Ovary (tissue), 9 donors: ENCODE data around the gene SLC22A23. TPM values are rescaled to one million over a fixed set of nuclear protein-coding genes. Genes with fewer than 3 reads are reported as not detected.
A peak's percentile ranks its signal among the peaks of the same experiment; 100 is the strongest.

Source experiments
- DNase-seq, 5 donors: peaks; one replicate each; pipeline ENCODE4 v3.0.0-alpha.2; 2019 to 2020
- H3K27ac ChIP-seq, 2 donors: fragments of 200-600 bp; one replicate each; pipeline versions ENCODE4 v1.5.1 to v1.8.0; 2019 to 2022
- H3K27me3 ChIP-seq: fragments of 200-600 bp; one replicate; pipeline ENCODE4 v1.8.0; 2022
- H3K36me3 ChIP-seq: fragments of 200-600 bp; sonication (generic); one replicate; pipeline ENCODE4 v1.5.1; 2019
- H3K4me1 ChIP-seq: one replicate; pipeline ENCODE4 v1.8.1; 2013; ENCODE audit warnings: mild to moderate bottlenecking, moderate library complexity; ENCODE audit not compliant: insufficient read depth
- H3K4me3 ChIP-seq: fragments of 200-600 bp; sonication (generic); one replicate; pipeline ENCODE4 v1.5.1; 2017
- H3K9me3 ChIP-seq, 2 donors: fragments of 200-600 bp in 1 of 2; sonication (generic) in 1 of 2; one replicate each; pipeline versions ENCODE4 v1.5.1 to v1.8.1; 2013 to 2019; ENCODE audit warnings: mild to moderate bottlenecking in 1 of 2, moderate library complexity in 1 of 2
- CTCF ChIP-seq, 3 donors: fragments of 450-650 bp in 2 of 3; fragments of 200-600 bp in 1 of 3; IDR thresholded peaks; one replicate each; pipeline versions ENCODE4 v1.5.1 to v1.8.0; 2016 to 2022; ENCODE audit warnings: antibody characterized with exemption in 3 of 3, mild to moderate bottlenecking in 1 of 3
- EP300 ChIP-seq: sonication (generic); formaldehyde crosslinking; IDR thresholded peaks from one replicate; pipeline ENCODE4 v1.6.1; 2017; ENCODE audit warnings: antibody characterized with exemption
- POLR2A ChIP-seq: fragments of 450-650 bp; IDR thresholded peaks from one replicate; pipeline ENCODE4 v1.6.1; 2017; ENCODE audit warnings: antibody characterized with exemption, mild to moderate bottlenecking, moderate library complexity
- WGBS, 3 donors: extraction: QIAGEN DNeasy Blood & Tissue Kit in 1 of 3; methylation state at CpG; one replicate each; pipeline versions ENCODE4 v1.1.5 to v1.1.7; 2013 to 2017; 5-methylcytosine and 5-hydroxymethylcytosine counted together
- intact Hi-C, 4 donors: fragments of 100-400 bp; cut with DNase I; formaldehyde crosslinking; loops; one replicate each; pipeline versions ENCODE4 v1.11.0 to v1.15.1; 2022 to 2023
- polyA plus RNA-seq, 2 donors: library from polyadenylated mRNA; stranded (reverse); fragments of 200-250 nt in 1 of 2; fragments of 350-450 nt in 1 of 2; fragmentation: Illumina TruSeq in 1 of 2; extraction: RNeasy Lipid Tissue Mini Kit (QIAGEN cat#74804) in 1 of 2; gene quantifications; one replicate each; pipeline ENCODE4 v1.2.3, GENCODE V29; 2013 to 2014
- total RNA-seq, 7 donors: library from RNA; depleted of rRNA in 2 of 7; stranded (reverse); fragments of >200 nt in 2 of 7; fragmentation: NEBNext Ultra II Directional in 3 of 7; extraction: Animal tissue kit (Norgen Biotek cat#: 25700) in 3 of 7; gene quantifications; one replicate each; pipeline versions ENCODE4 v1.1.0 to v1.2.4, GENCODE V29; 2016 to 2023
- donor health status: DM: no; HTN: no; CAD: no; lungs with moderate emphysema.
- donor health status: DM: no; HTN: no; CAD: no.
- donor health status: Bipolar disorder and iron deficiency.
- donor health status: DM: yes; HTN: yes; CAD: no.
- donor health status: DM: no; HTN: no; CAD: no.
- donor health status: DM: yes; HTN: yes; CAD: no.

The SLC22A23 gene
- total and polyA plus RNA-seq, 9 donors, result 2.3 to 31.0 (median 5.2) TPM

- TF ChIP-seq CTCF (IDR thresholded peaks at IDR 0.05) (no peak), EP300 (no peak), POLR2A (no peak)
- H3K9me3 ChIP-seq, result no peaks in the 10 kb centered on the region
- DNase-seq, result no peak
- no peaks in the 10 kb centered on the region for H3K36me3 ChIP-seq
- WGBS, 3 donors, result 38 to 58% (median 55%) methylated on average over 11 of the region's 11 CpGs
- H3K4me1 ChIP-seq, result peaks cover 8% of the 10 kb centered on the region
- H3K27ac ChIP-seq, result no peak overlapping the region
- intact Hi-C loops, result loop anchor here (5.0 to 10.0 kb wide), 6 partner anchors 170 to 282 kb away; no protein-coding TSS in a partner anchor
- no peaks in the 10 kb centered on the region for H3K27me3 ChIP-seq
- H3K4me3 ChIP-seq, result peak overlapping the region; percentile 49
These were observed 1.7 kb downstream of the SLC22A23 start for GRCh38 chr6:3455147-3455568.

GRCh38 chr6:3454273-3455010 lies 2.4 kb downstream of the SLC22A23 start:
- Histone ChIP-seq H3K4me3 (no peak overlapping the region), H3K36me3 (no peaks in the 10 kb centered on the region), H3K27ac (no peak overlapping the region), H3K9me3 (no peaks in the 10 kb centered on the region), H3K27me3 (no peaks in the 10 kb centered on the region), H3K4me1 (peaks cover 8% of the 10 kb centered on the region)
- intact Hi-C loops, result loop anchor here (5.0 to 10.0 kb wide), 6 partner anchors 170 to 283 kb away; no protein-coding TSS in a partner anchor
- TF ChIP-seq CTCF (IDR thresholded peaks at IDR 0.05) (no peak), EP300 (no peak), POLR2A (no peak)
- DNase-seq, result no peak
- 76 to 83% (median 81%) methylated on average over 6 of the region's 6 CpGs for WGBS, 3 donors

- Histone ChIP-seq H3K27me3 (no peaks in the 10 kb centered on the region), H3K4me3 (no peak overlapping the region), H3K9me3 (no peaks in the 10 kb centered on the region), H3K27ac (no peak overlapping the region), H3K36me3 (no peaks in the 10 kb centered on the region), H3K4me1 (peaks cover 8% of the 10 kb centered on the region)
- 88 to 93% (median 92%) methylated on average over 5 of the region's 5 CpGs for WGBS, 3 donors
- TF ChIP-seq EP300 (no peak), POLR2A (no peak), CTCF (IDR thresholded peaks at IDR 0.05) (no peak)
- no peak for DNase-seq
- intact Hi-C loops, result loop anchor here in 2 of 4 donors (10.0 kb wide), 3 partner anchors 169 to 271 kb away; no protein-coding TSS in a partner anchor
These were observed 3.2 kb downstream of the SLC22A23 start for GRCh38 chr6:3453413-3454272.

GRCh38 chr6:3451498-3451897 lies 5.4 kb downstream of the SLC22A23 start:
- Histone ChIP-seq H3K27ac (no peak overlapping the region), H3K4me1 (peaks cover 8% of the 10 kb centered on the region), H3K36me3 (no peaks in the 10 kb centered on the region), H3K27me3 (no peaks in the 10 kb centered on the region), H3K9me3 (no peaks in the 10 kb centered on the region), H3K4me3 (no peak overlapping the region)
- intact Hi-C loops, result loop anchor here in 2 of 4 donors (10.0 kb wide), 3 partner anchors 167 to 273 kb away; no protein-coding TSS in a partner anchor
- WGBS, 3 donors, result 81 to 96% (median 90%) methylated on average over 6 of the region's 6 CpGs
- no peak for TF ChIP-seq EP300
- no peak for TF ChIP-seq CTCF (IDR thresholded peaks at IDR 0.05)
- TF ChIP-seq POLR2A, result no peak
- no peak for DNase-seq
